HAP-1 (cell line): Measurements from ENCODE around the gene FYN.

Experiments
- DNase-seq, 2 experiments: peaks; one replicate each; pipeline ENCODE4 v3.0.0-alpha.2; 2016 to 2020; ENCODE audit warnings: low spot score in 2 of 2
- H3K27me3 ChIP-seq: fragments of 250-450 bp; sonication (Bioruptor Pico); 2 replicates; pipeline ENCODE4 v1.5.1; 2020; ENCODE audit warnings: low read depth, mild to moderate bottlenecking, moderate library complexity
- H3K36me3 ChIP-seq: fragments of 250-450 bp; sonication (Bioruptor Pico); replicated peaks from 2 replicates; pipeline ENCODE4 v1.5.1; 2020; ENCODE audit warnings: mild to moderate bottlenecking
- H3K4me1 ChIP-seq: fragments of 250-450 bp; sonication (Bioruptor Pico); 2 replicates; pipeline ENCODE4 v1.5.1; 2020; ENCODE audit warnings: mild to moderate bottlenecking
- H3K4me3 ChIP-seq: fragments of 250-450 bp; sonication (Bioruptor Pico); 2 replicates; pipeline ENCODE4 v1.5.1; 2020; ENCODE audit warnings: mild to moderate bottlenecking, moderate library complexity
- H3K9me3 ChIP-seq: fragments of 250-450 bp; sonication (Bioruptor Pico); 2 replicates; pipeline ENCODE4 v1.5.1; 2020; ENCODE audit warnings: mild to moderate bottlenecking, moderate library complexity
- in situ Hi-C: fragments of 300-500 bp; cut with MboI; formaldehyde crosslinking; loops from 3 replicates; pipeline ENCODE4 v1.14.3; 2020; ENCODE audit warnings: low sequenced_read_pairs, inconsistent platforms, mixed read lengths

FYN gene

DNA sequence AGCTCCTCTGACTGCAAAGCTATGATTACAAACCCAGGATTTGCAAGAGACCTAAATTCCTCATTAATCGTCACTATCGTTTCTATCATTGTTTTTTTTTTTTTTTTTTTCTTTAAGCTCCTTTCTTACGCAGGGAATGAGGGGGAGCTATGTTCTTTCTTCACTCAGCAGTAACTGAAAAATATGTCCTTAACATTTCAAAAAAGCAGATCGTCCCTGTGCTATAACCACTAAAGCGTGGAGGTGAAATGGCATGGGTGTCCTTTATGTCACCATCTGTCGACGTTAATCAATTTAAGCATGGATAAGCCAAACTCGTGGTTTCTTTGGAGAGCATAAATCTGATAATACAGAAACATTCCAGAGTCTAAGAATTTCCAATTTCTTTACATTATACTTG, 199.7 kb downstream of the FYN start:
- in situ Hi-C loops, result no loop called here
- DNase-seq, result no peak
- Histone ChIP-seq H3K4me3 (no peak overlapping the region), H3K9me3 (no peaks in the 10 kb centered on the region), H3K27me3 (no peaks in the 10 kb centered on the region), H3K36me3 (no peaks in the 10 kb centered on the region), H3K4me1 (peaks cover 6% of the 10 kb centered on the region)

DNA sequence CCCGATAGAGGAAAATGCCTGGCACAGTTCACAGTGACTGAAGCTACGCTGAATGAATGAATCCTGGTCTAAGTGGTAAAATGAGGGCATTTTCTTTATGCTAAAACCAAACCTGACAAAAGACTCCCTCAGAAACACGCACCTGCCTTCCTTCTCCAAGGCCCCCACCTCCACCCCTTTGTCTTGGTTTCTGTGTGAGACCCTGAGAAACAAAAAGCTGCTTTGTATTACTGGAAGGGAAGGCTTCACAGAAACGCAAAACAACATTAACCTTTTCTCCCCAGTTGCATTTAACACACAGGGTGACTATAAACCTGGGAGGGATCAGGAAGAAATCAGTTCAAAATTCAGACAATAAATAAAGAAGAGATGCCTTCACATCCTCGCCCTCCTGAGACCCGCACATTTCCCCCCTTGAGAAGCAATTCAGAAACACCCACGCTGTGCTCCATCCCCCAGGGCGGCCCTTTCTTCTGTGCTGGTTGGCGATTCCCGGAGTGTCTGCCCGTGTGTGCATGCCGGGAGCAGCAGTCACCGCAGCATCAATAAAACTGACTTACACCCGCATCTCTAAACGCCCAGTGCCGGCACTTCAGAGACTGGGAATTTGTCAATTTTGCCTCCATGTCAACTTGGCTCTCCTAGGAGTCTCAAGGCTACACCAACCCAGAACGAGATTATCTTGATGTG, 200.3 kb downstream of the FYN start:
- H3K4me3 ChIP-seq, result no peak overlapping the region
- H3K27me3 ChIP-seq, result no peaks in the 10 kb centered on the region
- in situ Hi-C loops, result no loop called here
- peak in 1 of 2 experiments; percentile 20 for DNase-seq
- no peaks in the 10 kb centered on the region for H3K9me3 ChIP-seq
- peaks cover 5% of the 10 kb centered on the region for H3K4me1 ChIP-seq
- H3K36me3 ChIP-seq, result no peaks in the 10 kb centered on the region

DNA sequence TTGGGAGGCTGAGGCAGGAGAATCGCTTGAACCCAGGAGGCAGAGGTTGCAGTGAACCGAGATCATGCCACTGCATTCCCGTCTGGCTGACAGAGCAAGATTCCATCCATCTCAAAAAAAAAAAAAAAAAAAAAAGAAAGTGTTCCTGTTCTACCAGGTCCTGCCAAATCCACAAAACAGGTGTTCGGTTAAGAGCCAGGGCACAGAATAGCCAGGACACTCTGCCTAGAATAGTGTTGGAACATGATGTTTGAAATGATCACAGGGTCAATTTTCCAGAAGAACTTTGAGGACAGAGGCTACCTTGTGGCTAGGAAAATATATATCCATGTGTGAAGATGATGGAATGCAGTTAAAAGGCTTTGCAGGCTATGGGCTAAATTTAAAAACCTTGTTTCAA, 203.9 kb downstream of the FYN start:
- in situ Hi-C loops, result no loop called here
- no peak overlapping the region for H3K4me3 ChIP-seq
- H3K27me3 ChIP-seq, result no peaks in the 10 kb centered on the region
- DNase-seq, result no peak
- H3K4me1 ChIP-seq, result peaks cover 3% of the 10 kb centered on the region
- no peaks in the 10 kb centered on the region for H3K36me3 ChIP-seq
- no peaks in the 10 kb centered on the region for H3K9me3 ChIP-seq

DNA sequence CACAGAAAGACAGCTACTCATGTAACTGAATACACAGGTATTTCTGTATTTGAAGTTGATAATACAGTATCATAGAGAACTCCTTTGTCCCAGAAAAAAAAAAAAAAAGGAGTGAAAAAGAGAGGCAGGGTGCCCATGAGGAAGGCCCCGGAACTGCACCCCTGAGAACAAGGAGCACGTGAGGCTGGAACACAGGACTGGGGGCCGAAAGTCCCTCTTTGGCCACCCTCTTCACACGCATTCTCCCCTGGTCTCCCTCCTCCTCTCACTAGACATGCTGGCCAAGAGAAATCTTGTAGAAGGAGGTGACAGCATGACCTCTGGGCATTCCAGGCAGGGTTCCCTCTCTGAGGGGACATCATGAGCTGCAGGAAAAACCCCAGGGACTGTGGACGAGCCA, 204.8 kb downstream of the FYN start:
- H3K36me3 ChIP-seq, result no peaks in the 10 kb centered on the region
- no peaks in the 10 kb centered on the region for H3K27me3 ChIP-seq
- no peaks in the 10 kb centered on the region for H3K9me3 ChIP-seq
- in situ Hi-C loops, result no loop called here
- peaks cover 3% of the 10 kb centered on the region for H3K4me1 ChIP-seq
- no peak for DNase-seq
- H3K4me3 ChIP-seq, result no peak overlapping the region

DNA sequence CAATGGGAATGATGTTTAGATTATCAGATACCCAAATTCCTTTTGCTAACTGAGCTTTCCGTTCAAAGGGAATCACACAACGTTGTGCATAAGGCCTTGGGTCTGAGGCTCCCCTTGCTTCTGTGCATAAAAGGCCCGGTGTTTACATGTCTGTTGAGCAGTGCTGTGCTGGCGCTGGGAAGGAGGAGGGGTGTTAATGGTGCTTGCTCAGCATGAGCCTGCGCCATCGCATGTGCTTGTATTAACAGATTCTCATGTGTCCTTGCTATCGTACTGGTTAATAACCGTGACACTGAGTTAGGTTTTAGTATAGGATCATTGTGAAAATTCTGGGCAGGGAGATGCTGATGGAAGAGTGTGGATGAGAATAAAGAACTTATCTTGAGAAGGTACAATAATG, 205.3 kb downstream of the FYN start:
- Histone ChIP-seq H3K36me3 (no peaks in the 10 kb centered on the region), H3K9me3 (no peaks in the 10 kb centered on the region), H3K4me1 (no peaks in the 10 kb centered on the region; the same call in 1 of the 2 replicates), H3K4me3 (no peak overlapping the region), H3K27me3 (no peaks in the 10 kb centered on the region)
- no peak for DNase-seq
- in situ Hi-C loops, result no loop called here

DNA sequence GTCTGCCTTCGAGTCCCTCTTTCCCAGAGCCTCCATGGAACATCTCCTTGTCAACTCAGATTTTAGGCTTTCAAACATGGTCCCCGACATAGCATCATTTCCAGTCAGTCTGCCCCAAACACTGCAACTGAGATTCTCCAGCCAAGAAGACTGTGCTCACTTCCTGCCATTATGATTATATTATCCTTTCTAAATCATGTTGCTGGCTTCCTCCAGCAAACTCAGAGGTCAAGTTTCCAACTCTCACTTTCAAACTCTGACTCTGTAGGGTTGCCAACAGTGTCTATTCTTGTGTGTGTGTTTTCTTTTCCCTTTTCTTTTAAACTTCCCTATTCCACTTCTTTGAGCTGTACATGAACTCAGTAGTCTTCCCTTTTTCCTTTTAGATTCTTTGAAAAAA, 206.4 kb downstream of the FYN start:
- H3K4me1 ChIP-seq, result no peaks in the 10 kb centered on the region; the same call in 1 of the 2 replicates
- DNase-seq, result no peak
- no peak overlapping the region for H3K4me3 ChIP-seq
- H3K27me3 ChIP-seq, result no peaks in the 10 kb centered on the region
- in situ Hi-C loops, result no loop called here
- H3K9me3 ChIP-seq, result no peaks in the 10 kb centered on the region
- no peaks in the 10 kb centered on the region for H3K36me3 ChIP-seq

DNA sequence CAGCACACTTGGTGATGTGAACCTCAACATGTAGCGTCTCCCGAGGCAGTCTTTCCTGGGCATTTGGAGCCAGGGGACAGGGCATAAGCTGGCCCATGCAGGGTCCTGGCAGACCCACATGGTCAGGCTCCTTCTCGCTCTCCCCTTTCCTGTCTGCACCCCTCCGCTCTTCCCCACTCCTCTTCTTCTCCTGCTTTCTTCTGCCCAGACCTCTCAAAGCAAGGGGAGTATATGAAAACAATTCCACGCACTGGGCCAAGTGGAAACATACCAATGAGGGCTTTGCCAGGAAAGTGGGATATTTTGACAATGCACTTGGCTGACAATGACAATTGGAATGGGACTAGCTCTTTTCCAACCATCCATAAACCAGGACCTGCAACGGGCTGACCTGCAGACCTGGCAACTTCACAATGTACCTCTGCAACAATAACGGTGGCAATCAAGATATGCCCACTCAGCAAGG, 208.7 kb downstream of the FYN start:
- in situ Hi-C loops, result no loop called here
- H3K9me3 ChIP-seq, result no peaks in the 10 kb centered on the region
- DNase-seq, result no peak
- H3K4me3 ChIP-seq, result no peak overlapping the region
- H3K4me1 ChIP-seq, result no peaks in the 10 kb centered on the region
- H3K27me3 ChIP-seq, result no peaks in the 10 kb centered on the region
- H3K36me3 ChIP-seq, result no peaks in the 10 kb centered on the region

DNA sequence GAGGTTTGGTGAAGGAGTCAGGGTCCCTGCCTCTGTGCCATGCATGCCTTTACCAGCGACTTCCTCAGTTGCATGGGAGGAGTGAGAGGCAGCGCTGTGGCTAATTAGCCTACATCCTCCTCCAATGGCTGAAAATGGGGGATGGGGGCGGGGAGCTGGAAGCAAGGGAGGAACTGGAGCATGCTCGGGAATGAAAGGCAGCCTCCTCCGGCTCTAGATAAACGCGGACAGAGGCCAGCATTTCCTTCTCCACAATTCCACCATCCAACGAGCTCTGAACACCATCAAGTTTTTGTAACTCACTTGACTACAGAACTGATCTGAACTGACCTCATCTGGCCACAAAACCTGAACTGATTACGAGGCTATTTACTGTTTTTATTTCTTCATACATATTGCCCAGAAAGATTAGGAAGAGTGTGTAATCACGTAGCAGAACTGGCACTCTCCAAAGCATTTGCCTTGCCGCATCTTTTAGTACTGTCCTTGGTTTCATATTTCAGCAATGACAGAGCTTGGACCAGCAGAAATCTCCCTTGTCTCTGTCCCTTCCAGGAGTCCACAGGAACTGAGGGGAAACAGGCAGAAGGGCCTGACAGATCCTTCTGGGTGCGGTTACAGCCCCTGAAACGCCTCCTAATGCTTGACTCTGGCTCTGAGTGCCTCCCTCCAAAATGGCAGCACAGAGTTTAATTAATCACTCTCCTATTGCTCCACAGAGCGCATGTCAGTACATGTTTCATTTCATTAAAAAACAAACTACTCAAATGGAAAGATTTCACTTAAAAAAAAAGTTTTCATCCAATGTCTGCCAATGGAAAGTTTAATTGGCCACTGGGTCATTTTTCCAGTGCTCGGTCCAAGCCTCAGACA, 209.3 kb downstream of the FYN start:
- peak in 1 of 2 experiments; percentile 46 for DNase-seq
- H3K4me1 ChIP-seq, result no peaks in the 10 kb centered on the region
- in situ Hi-C loops, result no loop called here
- no peaks in the 10 kb centered on the region for H3K9me3 ChIP-seq
- no peak overlapping the region for H3K4me3 ChIP-seq
- H3K36me3 ChIP-seq, result no peaks in the 10 kb centered on the region
- H3K27me3 ChIP-seq, result no peaks in the 10 kb centered on the region

DNA sequence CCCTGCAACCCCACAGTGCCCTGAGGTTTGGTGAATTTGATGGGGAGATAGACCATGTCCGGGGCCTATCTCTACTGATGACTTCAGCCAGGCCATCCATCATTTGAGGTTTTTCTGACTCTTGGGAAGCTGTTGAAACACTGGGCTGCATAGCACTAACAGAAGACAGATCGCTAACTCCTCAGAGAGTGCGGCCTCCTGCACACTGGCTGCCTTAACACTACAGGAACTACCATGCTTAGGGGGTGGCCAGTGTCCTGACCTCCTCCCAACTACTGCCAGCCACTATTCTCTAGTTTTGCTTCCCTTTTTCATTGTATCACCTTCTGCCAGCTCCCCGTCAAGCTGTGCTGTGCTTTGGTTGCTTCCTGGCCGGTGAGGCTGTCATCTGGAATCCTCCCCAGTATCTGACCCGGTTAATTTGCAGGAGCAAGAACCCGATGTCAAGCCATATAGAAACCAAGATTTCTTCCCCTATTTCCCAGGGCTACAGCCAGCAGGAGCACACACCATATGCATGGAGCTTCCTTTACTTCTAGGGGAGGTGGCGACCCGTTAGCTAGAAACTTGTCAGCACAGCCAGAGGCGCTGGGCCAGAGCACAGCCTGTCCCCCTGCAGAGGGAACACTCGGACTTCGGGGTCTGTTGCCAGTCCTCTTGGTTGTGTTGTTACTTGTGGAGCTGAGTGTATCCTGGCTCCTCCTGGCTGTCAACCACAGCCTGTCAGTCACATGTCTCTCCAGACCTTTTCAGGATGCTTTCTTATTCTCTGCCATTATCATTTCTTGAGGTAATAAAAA, 210.3 kb downstream of the FYN start:
- in situ Hi-C loops, result no loop called here
- Histone ChIP-seq H3K36me3 (no peaks in the 10 kb centered on the region), H3K4me3 (no peak overlapping the region), H3K27me3 (no peaks in the 10 kb centered on the region), H3K9me3 (no peaks in the 10 kb centered on the region), H3K4me1 (no peaks in the 10 kb centered on the region)
- DNase-seq, result no peak

DNA sequence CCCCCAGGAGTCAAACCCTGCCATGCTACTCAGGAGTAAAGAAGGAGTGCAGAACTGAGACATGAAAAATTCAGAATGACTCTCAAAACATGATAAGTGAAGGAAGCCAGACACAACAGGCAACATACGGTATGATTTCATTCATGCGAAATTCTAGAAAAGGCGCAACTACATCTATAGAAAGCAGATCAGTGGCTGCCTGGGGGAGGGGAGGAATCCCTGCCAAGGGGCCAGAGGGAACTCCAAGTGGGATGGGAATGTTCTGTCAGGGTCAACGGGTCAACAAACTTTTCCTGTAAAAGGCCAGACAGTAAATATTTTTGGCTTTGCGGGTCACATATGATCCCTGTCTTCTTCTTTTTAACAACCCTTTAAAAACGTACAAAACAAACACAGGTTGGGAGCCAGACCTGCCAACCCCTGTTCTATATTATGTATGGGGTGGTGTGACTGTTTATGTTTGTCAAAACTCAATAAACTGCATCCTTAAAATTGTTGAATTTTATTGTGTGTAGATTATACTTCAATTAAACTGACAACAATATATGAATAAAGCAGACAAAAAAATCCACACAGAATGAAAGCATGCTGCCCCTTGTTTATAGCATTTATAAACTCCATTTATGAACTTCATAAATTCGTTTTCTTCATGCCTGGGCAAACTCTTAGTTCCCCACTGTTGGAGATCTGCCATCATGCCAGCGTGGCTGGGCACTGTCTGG, 211.0 kb downstream of the FYN start:
- in situ Hi-C loops, result no loop called here
- Histone ChIP-seq H3K9me3 (no peaks in the 10 kb centered on the region), H3K36me3 (no peaks in the 10 kb centered on the region), H3K27me3 (no peaks in the 10 kb centered on the region), H3K4me1 (no peaks in the 10 kb centered on the region), H3K4me3 (no peak overlapping the region)
- DNase-seq, result no peak

DNA sequence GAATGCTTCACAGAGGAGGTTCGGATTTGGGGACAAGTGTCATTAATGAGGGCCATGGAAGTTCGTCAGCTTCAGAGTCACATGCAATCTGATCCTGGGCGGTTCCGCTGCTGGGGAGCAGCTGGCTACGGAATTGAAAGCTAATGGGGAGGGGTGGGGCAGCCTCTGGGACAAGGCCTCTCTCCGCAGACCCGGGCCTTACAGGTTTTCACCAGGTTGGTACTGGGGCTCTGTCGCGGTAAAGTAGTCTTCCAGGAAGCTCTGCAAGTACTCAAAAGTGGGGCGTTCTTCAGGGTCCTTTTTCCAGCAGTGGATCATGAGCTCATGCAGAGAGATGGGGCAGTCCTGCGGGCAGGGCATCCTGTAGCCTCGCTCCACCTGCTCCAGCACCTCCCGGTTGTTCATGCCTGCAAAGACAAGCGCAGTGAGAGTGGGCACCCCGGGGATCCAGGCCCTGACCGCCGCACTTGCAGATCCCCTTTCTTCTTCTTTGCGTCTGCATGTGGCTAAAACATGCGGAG, 211.7 kb downstream of the FYN start:
- Histone ChIP-seq H3K27me3 (no peaks in the 10 kb centered on the region), H3K9me3 (no peaks in the 10 kb centered on the region), H3K36me3 (no peaks in the 10 kb centered on the region), H3K4me1 (no peaks in the 10 kb centered on the region), H3K4me3 (no peak overlapping the region)
- no peak for DNase-seq
- in situ Hi-C loops, result no loop called here

DNA sequence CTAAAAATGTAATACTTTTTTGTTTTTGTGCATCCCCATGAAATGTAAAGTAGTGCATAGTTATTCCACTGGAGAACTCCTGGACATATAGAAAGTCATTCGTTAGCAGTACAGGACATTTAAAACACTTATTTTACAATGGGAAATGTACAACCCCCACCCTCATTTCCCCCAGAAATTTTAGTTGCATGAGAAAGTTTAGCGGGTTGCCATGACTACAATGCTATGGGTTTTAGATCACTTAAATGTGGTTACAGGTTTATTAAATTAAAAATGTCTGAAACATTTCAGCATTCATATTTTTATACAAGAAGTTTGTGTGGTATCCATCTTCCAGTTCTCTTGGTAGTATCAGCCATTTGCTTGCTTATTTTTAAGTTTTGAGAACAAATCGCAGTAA, 212.7 kb downstream of the FYN start:
- Histone ChIP-seq H3K4me3 (no peak overlapping the region), H3K9me3 (no peaks in the 10 kb centered on the region), H3K36me3 (no peaks in the 10 kb centered on the region), H3K27me3 (no peaks in the 10 kb centered on the region), H3K4me1 (no peaks in the 10 kb centered on the region)
- in situ Hi-C loops, result no loop called here
- no peak for DNase-seq

DNA sequence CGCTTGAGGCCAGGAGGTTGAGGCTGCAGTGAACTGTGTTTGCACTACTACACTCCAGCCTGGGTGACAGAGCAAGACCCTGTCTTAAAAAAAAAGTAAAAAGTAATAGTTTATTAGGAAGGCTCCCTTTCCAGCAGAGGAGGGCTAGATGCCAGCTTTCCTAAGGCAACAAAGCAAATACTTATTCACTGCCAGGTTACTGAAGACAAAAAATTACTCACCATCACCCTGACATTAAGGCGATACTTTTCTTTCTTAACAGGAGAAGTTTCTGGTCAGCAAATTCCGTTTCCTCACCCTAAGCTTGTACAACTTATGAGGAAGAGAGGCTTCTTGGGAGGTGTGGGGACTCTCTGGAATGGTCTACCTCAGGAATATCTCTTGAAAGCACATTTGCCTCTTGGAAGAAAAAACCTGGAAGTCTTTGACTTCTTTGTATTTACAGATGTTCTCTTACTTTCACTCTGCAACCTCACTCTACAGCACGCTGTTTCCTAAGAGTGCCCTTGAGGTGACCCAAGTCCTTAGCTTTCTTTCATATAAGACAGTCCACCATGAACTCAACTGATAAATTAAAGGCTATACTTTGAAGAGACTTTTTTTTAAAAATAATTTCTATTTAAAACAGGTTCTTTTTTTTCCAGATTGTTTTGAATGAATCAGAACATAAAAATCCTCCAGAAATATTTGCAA, 214.6 kb downstream of the FYN start:
- in situ Hi-C loops, result no loop called here
- Histone ChIP-seq H3K27me3 (no peaks in the 10 kb centered on the region), H3K4me1 (peaks cover 8% of the 10 kb centered on the region), H3K9me3 (no peaks in the 10 kb centered on the region), H3K36me3 (no peaks in the 10 kb centered on the region), H3K4me3 (no peak overlapping the region)
- DNase-seq, result no peak
